Neural progenitor cell (in vitro differentiated cells): ENCODE measurements around the gene SMOC2. TPM values are rescaled to one million over a fixed set of nuclear protein-coding genes. Genes with fewer than 3 reads are reported as not detected.
A peak's percentile ranks its signal among the peaks of the same experiment; 100 is the strongest.

Experiments
- DNase-seq: peaks from one replicate; pipeline ENCODE4 v3.0.0-alpha.2; 2016; ENCODE audit warnings: low spot score
- H2AFZ ChIP-seq: fragments of 200-600 bp; sonication (generic); replicated peaks from 2 replicates; pipeline ENCODE4 v1.6.1; 2016; ENCODE audit warnings: antibody characterized with exemption
- H3F3A ChIP-seq: fragments of 200-600 bp; sonication (generic); 2 replicates; pipeline ENCODE4 v1.6.1; 2016; ENCODE audit warnings: antibody characterized with exemption, low read depth
- H3K27ac ChIP-seq: fragments of 200-600 bp; sonication (generic); 2 replicates; pipeline ENCODE4 v1.5.1; 2016; ENCODE audit warnings: mild to moderate bottlenecking
- H3K27me3 ChIP-seq: fragments of 200-600 bp; sonication (generic); 2 replicates; pipeline ENCODE4 v1.6.1; 2016; ENCODE audit warnings: mild to moderate bottlenecking, moderate library complexity
- H3K36me3 ChIP-seq: fragments of 200-600 bp; sonication (generic); 2 replicates; pipeline ENCODE4 v1.5.1; 2016
- H3K4me1 ChIP-seq: fragments of 200-600 bp; sonication (generic); 2 replicates; pipeline ENCODE4 v1.6.1; 2016; ENCODE audit warnings: mixed run types
- H3K4me2 ChIP-seq: fragments of 200-600 bp; sonication (generic); 2 replicates; pipeline ENCODE4 v1.6.1; 2016
- H3K4me3 ChIP-seq: fragments of 200-600 bp; sonication (generic); 2 replicates; pipeline ENCODE4 v1.5.1; 2016
- H3K79me2 ChIP-seq: fragments of 200-600 bp; sonication (generic); 2 replicates; pipeline ENCODE4 v1.6.1; 2016; ENCODE audit warnings: low read depth
- H3K9ac ChIP-seq: fragments of 200-600 bp; sonication (generic); 2 replicates; pipeline ENCODE4 v1.6.1; 2016
- H3K9me3 ChIP-seq: fragments of 200-600 bp; sonication (generic); 2 replicates; pipeline ENCODE4 v1.5.1; 2016; ENCODE audit warnings: low read depth
- H4K20me1 ChIP-seq: fragments of 200-600 bp; sonication (generic); 2 replicates; pipeline ENCODE4 v1.6.1; 2016; ENCODE audit warnings: low read depth
- H3K27ac Mint-ChIP-seq: 3 replicates; pipeline ENCODE4 v1.8.0; 2021; ENCODE audit warnings: mixed read lengths
- H3K27me3 Mint-ChIP-seq: 2 replicates; pipeline ENCODE4 v1.8.0; 2022; ENCODE audit warnings: low read depth, mild to moderate bottlenecking, inconsistent platforms, moderate library complexity, mixed read lengths; ENCODE audit not compliant: insufficient read depth
- H3K36me3 Mint-ChIP-seq: 3 replicates; pipeline ENCODE4 v1.8.0; 2021; ENCODE audit warnings: mixed read lengths
- H3K4me1 Mint-ChIP-seq: 3 replicates; pipeline ENCODE4 v1.8.0; 2021; ENCODE audit warnings: mixed read lengths
- H3K4me3 Mint-ChIP-seq: 3 replicates; pipeline ENCODE4 v1.8.0; 2021; ENCODE audit warnings: mild to moderate bottlenecking, moderate library complexity, mixed read lengths
- H3K9me3 Mint-ChIP-seq: 3 replicates; pipeline ENCODE4 v1.8.0; 2020; ENCODE audit warnings: mixed read lengths
- EZH2 ChIP-seq: fragments of 200-600 bp; sonication (generic); IDR thresholded peaks from 2 replicates; pipeline ENCODE4 v1.6.1; 2017; ENCODE audit warnings: antibody characterized with exemption, mild to moderate bottlenecking, moderate library complexity
- EZH2phosphoT487 ChIP-seq: fragments of 200-600 bp; sonication (generic); IDR thresholded peaks from 2 replicates; pipeline ENCODE4 v1.6.1; 2017; ENCODE audit warnings: antibody characterized with exemption
- total RNA-seq: library from RNA; depleted of rRNA; stranded (reverse); fragments of >200 nt; gene quantifications from 2 replicates; pipeline ENCODE4 v1.2.3, GENCODE V29; 2015; ENCODE audit warnings: low replicate concordance
- TF ChIP-seq, protein P1 (sequence below): fragments of 200-600 bp; sonication (generic); IDR thresholded peaks from 2 replicates; pipeline ENCODE4 v1.5.1; 2017; ENCODE audit warnings: antibody characterized with exemption, mild to moderate bottlenecking

SMOC2 gene
- total RNA-seq, 1 donor from 2014 or later = 0.75 TPM

DNA sequence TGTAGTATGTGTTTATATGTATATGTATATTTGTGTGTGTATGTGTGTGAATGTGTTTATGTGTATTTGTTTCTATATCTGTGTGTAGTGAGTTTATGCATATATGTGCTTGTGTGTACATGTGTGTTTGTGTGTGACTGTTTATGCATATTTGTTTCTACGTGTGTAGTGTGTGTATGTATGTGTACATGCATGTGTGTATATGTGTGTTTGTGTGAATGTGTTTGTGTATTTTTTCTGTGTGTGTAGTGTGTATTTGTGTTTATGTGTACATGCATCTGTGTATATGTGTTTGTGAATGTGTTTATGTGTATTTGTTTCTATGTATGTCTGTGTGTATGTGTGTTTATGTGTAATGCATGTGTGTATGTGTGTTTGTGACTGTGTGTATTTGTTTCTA lies 12.1 kb upstream of the SMOC2 start:
- Mint-ChIP-seq H3K27ac (no peak overlapping the region), H3K4me3 (no peak overlapping the region), H3K4me1 (peaks cover 2% of the 10 kb centered on the region), H3K27me3 (peaks cover 6% of the 10 kb centered on the region), H3K9me3 (no peaks in the 10 kb centered on the region), H3K36me3 (no peaks in the 10 kb centered on the region)
- H3F3A ChIP-seq = no peaks in the 10 kb centered on the region
- no peaks in the 10 kb centered on the region for H3K27me3 ChIP-seq
- H3K4me2 ChIP-seq = no peak overlapping the region
- no peak for TF ChIP-seq EZH2
- TF ChIP-seq EZH2phosphoT487 = no peak
- TF ChIP-seq, protein P1, sequence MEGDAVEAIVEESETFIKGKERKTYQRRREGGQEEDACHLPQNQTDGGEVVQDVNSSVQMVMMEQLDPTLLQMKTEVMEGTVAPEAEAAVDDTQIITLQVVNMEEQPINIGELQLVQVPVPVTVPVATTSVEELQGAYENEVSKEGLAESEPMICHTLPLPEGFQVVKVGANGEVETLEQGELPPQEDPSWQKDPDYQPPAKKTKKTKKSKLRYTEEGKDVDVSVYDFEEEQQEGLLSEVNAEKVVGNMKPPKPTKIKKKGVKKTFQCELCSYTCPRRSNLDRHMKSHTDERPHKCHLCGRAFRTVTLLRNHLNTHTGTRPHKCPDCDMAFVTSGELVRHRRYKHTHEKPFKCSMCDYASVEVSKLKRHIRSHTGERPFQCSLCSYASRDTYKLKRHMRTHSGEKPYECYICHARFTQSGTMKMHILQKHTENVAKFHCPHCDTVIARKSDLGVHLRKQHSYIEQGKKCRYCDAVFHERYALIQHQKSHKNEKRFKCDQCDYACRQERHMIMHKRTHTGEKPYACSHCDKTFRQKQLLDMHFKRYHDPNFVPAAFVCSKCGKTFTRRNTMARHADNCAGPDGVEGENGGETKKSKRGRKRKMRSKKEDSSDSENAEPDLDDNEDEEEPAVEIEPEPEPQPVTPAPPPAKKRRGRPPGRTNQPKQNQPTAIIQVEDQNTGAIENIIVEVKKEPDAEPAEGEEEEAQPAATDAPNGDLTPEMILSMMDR = no peak
- no peak for DNase-seq
- no peak overlapping the region for H3K9ac ChIP-seq
- no peak overlapping the region for H3K4me3 ChIP-seq
- no peak overlapping the region for H3K27ac ChIP-seq
- H3K36me3 ChIP-seq = no peaks in the 10 kb centered on the region
- no peaks in the 10 kb centered on the region for H4K20me1 ChIP-seq
- no peaks in the 10 kb centered on the region for H3K9me3 ChIP-seq
- H2AFZ ChIP-seq = no peak overlapping the region
- H3K4me1 ChIP-seq = peaks cover 4% of the 10 kb centered on the region
- no peaks in the 10 kb centered on the region for H3K79me2 ChIP-seq

DNA sequence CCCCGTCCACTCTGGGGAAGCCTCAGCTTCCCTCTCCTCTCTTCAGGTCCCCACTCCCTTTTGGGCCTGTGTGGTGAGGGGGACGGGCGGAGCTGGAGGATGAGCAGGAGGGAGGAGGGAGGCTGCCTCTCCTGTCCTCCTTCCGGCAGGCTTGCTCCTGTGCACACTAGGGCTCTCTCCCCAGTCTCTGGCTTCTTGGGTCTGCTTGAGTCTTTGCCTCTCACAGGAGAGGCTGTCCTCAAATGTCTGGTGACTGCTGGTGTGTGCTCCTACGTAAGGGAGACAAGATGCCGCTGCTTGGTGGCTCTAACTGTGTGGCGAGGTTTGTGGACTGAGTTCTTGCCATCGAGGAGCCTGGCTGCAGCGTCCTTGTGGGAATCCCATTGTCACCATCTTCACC lies 8.8 kb upstream of the SMOC2 start:
- Mint-ChIP-seq H3K36me3 (no peaks in the 10 kb centered on the region), H3K27ac (no peak overlapping the region), H3K4me3 (no peak overlapping the region), H3K27me3 (peaks cover 10% of the 10 kb centered on the region), H3K4me1 (peaks cover 5% of the 10 kb centered on the region), H3K9me3 (peaks cover 4% of the 10 kb centered on the region)
- no peaks in the 10 kb centered on the region for H3K9me3 ChIP-seq
- H3K27me3 ChIP-seq = no peaks in the 10 kb centered on the region
- no peak overlapping the region for H3K9ac ChIP-seq
- no peak overlapping the region for H3K4me2 ChIP-seq
- peak overlapping the region; percentile 39 for H2AFZ ChIP-seq
- peaks cover 4% of the 10 kb centered on the region for H3K4me1 ChIP-seq
- no peak overlapping the region for H3K27ac ChIP-seq
- DNase-seq = no peak
- H3F3A ChIP-seq = no peaks in the 10 kb centered on the region
- TF ChIP-seq EZH2phosphoT487 (no peak), EZH2 (no peak)
- TF ChIP-seq, protein P1 = no peak
- no peak overlapping the region for H3K4me3 ChIP-seq
- no peaks in the 10 kb centered on the region for H3K79me2 ChIP-seq
- H3K36me3 ChIP-seq = no peaks in the 10 kb centered on the region
- H4K20me1 ChIP-seq = no peaks in the 10 kb centered on the region

DNA sequence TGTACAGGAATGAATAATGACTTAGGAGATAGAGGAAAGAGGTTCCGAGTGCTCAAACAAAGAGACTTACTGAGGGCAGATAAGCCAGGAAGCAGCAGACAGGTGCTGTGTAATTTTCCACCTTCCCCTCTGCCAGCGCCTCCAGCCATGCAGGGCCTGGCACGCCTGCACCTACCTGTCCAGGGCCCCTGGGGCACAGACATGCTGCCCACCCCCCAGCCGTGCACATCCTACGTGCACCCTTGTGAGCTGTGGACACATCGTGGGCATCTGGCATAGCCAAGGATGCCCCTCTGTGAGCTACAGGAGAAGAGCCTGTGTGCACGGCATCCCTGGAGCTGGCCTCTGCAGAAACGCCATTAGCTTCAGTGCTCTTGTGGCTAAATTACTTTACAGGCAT lies 7.1 kb upstream of the SMOC2 start:
- peaks cover 13% of the 10 kb centered on the region for H3K27me3 Mint-ChIP-seq
- no peak overlapping the region for H3K4me3 Mint-ChIP-seq

More for the DNA sequence above, 7.1 kb upstream of the SMOC2 start:
- Histone ChIP-seq H3K36me3 (no peaks in the 10 kb centered on the region), H3K4me1 (no peaks in the 10 kb centered on the region), H3F3A (no peaks in the 10 kb centered on the region), H3K4me2 (no peak overlapping the region), H3K4me3 (no peak overlapping the region), H4K20me1 (no peaks in the 10 kb centered on the region), H3K27ac (no peak overlapping the region), H2AFZ (no peak overlapping the region), H3K9ac (no peak overlapping the region), H3K79me2 (no peaks in the 10 kb centered on the region), H3K9me3 (no peaks in the 10 kb centered on the region), H3K27me3 (peaks cover 13% of the 10 kb centered on the region)
- Mint-ChIP-seq H3K36me3 (no peaks in the 10 kb centered on the region), H3K27ac (no peak overlapping the region), H3K9me3 (peaks cover 4% of the 10 kb centered on the region), H3K4me1 (peaks cover 5% of the 10 kb centered on the region)
- no peak for DNase-seq
- TF ChIP-seq EZH2 = no peak
- no peak for TF ChIP-seq EZH2phosphoT487
- TF ChIP-seq, protein P1 = no peak
